ENCODE data around the gene LRRC8D. TPM values are rescaled to one million over a fixed set of nuclear protein-coding genes. Genes with fewer than 3 reads are reported as not detected.
A peak's percentile ranks its signal among the peaks of the same experiment; 100 is the strongest.

LRRC8D gene
- total and polyA plus RNA-seq, 9 of the 15 experiments (the other 6 are each of a cell fraction or from before 2014, with no cell fraction given): 3.4 to 53.9 (median 15.9) TPM

GRCh38 chr1:89894210-89895201, 73.7 kb downstream of the LRRC8D start (continued):
- no peak for TF ChIP-seq TOE1 (IDR thresholded peaks at IDR 0.05; ENCODE audit: borderline replicate concordance)
- TF ChIP-seq TOE1 (CRISPR knock-in tag; IDR thresholded peaks at IDR 0.05; ENCODE audit: borderline replicate concordance, low read depth): no peak
- TF ChIP-seq ZNF76 (CRISPR knock-in tag; IDR thresholded peaks at IDR 0.05; ENCODE audit: borderline replicate concordance): no peak
- no peak for TF ChIP-seq SREBF2 (CRISPR knock-in tag; IDR thresholded peaks at IDR 0.05)
- TF ChIP-seq TAF15 (IDR thresholded peaks at IDR 0.05; ENCODE audit: low read depth, low read length): no peak
- TF ChIP-seq SIRT6 (IDR thresholded peaks at IDR 0.05; ENCODE audit: low read depth, low read length): no peak
- TF ChIP-seq CTCFL (IDR thresholded peaks at IDR 0.05; ENCODE audit: borderline replicate concordance, insufficient read depth, low read depth, low read length, poor library complexity, severe bottlenecking): no peak
- no peak for TF ChIP-seq MLLT1 (IDR thresholded peaks at IDR 0.05)
- TF ChIP-seq FOXJ2 (tag; IDR thresholded peaks at IDR 0.05): no peak
- TF ChIP-seq ZNF197 (CRISPR knock-in tag; IDR thresholded peaks at IDR 0.05; ENCODE audit: low read depth): 0 out of 2 replicates have a peak, but pooled peaks have one; percentile 28
- no peak for TF ChIP-seq ETS1 (conservative IDR thresholded peaks at IDR 0.05; ENCODE audit: control insufficient read depth, low read depth, low read length)
- no peak for TF ChIP-seq JUND (IDR thresholded peaks at IDR 0.05; ENCODE audit: borderline replicate concordance, low read depth, low read length)
- peak; percentile 7; the same call in 1 of the 3 replicates for TF ChIP-seq JUND (tag; IDR thresholded peaks at IDR 0.05; ENCODE audit: borderline replicate concordance, low read depth, low read length)
- TF ChIP-seq SETDB1 (IDR thresholded peaks at IDR 0.05; ENCODE audit: low read length): no peak
- no peak for TF ChIP-seq RFX1 (IDR thresholded peaks at IDR 0.05)
- no peak for TF ChIP-seq KLF13 (tag; IDR thresholded peaks at IDR 0.05; ENCODE audit: borderline replicate concordance, low read depth)
- no peak for TF ChIP-seq NFRKB (IDR thresholded peaks at IDR 0.05; ENCODE audit: low read depth)
- no peak for TF ChIP-seq ZNF408 (CRISPR knock-in tag; IDR thresholded peaks at IDR 0.05; ENCODE audit: low read depth)
- no peak for TF ChIP-seq DEAF1 (CRISPR knock-in tag; IDR thresholded peaks at IDR 0.05)
- no peak for TF ChIP-seq POU5F1 (IDR thresholded peaks at IDR 0.05; ENCODE audit: borderline replicate concordance, low read depth, low read length, partially characterized antibody)
